GM19463 (cell line): ENCODE data around the gene PLPPR2.
"Not testable (repeated sequence)": the region's sequence is repeated elsewhere in the genome, so short reads cannot be mapped to it uniquely, and the experiment has no call there.

ENCODE experiments used
- ATAC-seq: cut with Tn5 transposase; IDR thresholded peaks from one replicate; pipeline ENCODE4 v1.9.1; 2021; ENCODE audit warnings: mild to moderate bottlenecking, moderate library complexity; ENCODE audit not compliant: unreplicated experiment

Gene PLPPR2

DNA sequence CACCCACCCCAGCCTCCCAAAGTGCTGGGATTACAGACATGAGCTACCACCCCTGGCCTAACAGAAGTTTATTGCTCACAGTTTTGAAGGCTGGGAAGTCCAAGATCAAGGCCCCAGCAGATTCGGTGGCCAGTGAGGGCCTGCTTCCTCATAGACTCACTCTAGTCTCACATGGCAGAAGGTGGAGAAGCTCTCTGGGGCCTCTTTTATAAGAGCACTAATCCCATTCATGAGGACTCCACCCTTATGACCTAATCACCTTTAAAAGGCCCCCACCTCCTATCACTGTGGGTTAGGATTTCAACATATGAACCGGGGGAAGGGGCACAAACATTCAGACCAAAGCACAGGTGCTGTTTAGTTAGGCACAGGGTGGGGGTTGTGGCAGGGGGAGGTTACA, 12.3 kb downstream of the PLPPR2 start:
- no peak for ATAC-seq

DNA sequence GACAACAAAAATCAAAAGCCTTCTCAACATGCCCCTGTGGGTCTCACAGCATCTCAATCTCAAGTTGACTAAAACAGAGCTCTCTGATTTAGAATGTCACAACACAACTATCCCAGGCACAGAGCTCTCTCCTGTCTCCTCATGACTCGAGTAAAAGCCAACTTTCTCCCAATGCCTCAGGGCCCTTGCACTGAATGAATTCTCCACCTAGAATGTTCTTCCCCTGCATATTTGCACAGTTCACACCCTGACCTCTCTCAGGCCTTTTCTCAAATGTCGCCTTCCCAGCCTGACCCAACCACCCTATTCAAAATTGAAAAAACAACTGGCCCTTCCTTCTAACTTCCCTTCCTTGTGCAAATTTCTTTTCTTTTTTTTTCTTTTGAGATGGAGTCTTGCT, 15.5 kb downstream of the PLPPR2 start:
- no peak for ATAC-seq

- ATAC-seq: no peak
Observed at GRCh38 chr19:11373166-11373884, 18.1 kb downstream of the PLPPR2 start.

GRCh38 chr19:11373885-11374432, 18.7 kb downstream of the PLPPR2 start:
- ATAC-seq: no peak

- peak; percentile 84 for ATAC-seq
Observed at GRCh38 chr19:11374433-11375142, 19.4 kb downstream of the PLPPR2 start, which contains the start of gene SWSAP1. Gene SWSAP1 (plus strand): TSS chr19:11374666. CDS start chr19:11374681, 15 bp downstream.

DNA sequence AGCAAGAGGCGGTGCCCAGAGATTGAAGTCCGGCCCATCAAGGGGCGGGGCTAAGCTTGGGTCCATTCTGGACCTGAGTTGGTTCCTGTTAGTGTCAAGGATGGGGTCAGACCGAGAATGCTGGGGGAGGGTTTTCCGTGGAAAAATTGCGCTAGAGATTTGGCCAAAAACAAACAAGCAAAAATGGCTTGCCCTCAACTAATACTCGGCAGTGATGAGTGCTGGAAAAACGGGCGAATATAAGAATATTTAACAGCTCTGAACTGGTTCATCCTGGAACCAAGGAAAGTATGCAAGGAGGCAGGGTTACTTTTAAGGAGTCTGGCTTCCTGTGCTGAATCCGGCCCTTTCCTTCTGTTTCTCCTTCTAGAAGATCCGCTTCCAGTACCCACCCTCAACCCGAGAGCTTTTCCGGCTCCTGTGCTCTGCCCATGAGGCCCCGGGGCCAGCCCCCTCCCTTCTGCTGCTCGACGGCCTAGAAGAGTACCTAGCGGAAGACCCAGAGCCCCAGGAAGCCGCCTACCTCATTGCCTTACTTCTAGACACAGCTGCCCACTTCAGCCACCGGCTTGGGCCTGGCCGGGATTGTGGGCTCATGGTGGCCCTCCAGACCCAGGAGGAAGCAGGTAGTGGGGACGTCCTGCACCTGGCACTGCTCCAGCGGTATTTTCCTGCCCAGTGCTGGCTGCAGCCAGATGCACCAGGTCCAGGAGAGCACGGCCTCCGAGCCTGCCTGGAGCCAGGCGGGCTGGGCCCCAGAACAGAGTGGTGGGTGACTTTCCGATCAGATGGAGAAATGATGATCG, 20.1 kb downstream of the PLPPR2 start:
- ATAC-seq: no peak

- no peak for ATAC-seq
Observed at GRCh38 chr19:11377237-11377636, 22.0 kb downstream of the PLPPR2 start.

DNA sequence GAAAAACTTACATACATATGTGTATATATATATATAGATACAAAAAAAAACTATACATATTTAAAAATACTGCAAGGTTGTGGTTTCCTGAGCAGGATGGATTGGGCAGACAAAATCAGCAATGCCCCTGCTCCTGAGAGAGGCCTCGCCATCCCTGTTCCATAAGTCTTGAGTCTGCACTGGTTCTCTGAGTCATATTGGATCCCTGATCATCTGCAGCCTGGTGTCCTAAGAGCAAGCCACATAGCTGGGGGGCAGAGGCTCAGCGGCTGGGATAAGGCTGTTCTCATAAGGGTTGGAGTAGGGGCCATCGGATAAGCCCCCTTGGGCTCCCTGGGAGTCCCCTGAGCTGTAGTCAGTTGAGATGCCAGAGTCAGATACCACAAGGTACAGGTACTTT, 22.5 kb downstream of the PLPPR2 start:
- ATAC-seq: no peak

- no peak for ATAC-seq
Observed at GRCh38 chr19:11378319-11379189, 23.3 kb downstream of the PLPPR2 start.

- ATAC-seq: not testable (repeated sequence)
Observed at GRCh38 chr19:11379269-11379845, 24.1 kb downstream of the PLPPR2 start.

GRCh38 chr19:11379857-11380350, 24.7 kb downstream of the PLPPR2 start:
- ATAC-seq: no peak

- peak; percentile 75 for ATAC-seq
Observed at GRCh38 chr19:11380653-11381537, 25.7 kb downstream of the PLPPR2 start.

GRCh38 chr19:11382898-11383705, 27.9 kb downstream of the PLPPR2 start:
- ATAC-seq: no peak

- no peak for ATAC-seq
Observed at GRCh38 chr19:11383706-11384048, 28.4 kb downstream of the PLPPR2 start.

- ATAC-seq: no peak
Observed at GRCh38 chr19:11384778-11385129, 29.5 kb downstream of the PLPPR2 start.

GRCh38 chr19:11387162-11388034, 32.2 kb downstream of the PLPPR2 start:
- no peak for ATAC-seq

DNA sequence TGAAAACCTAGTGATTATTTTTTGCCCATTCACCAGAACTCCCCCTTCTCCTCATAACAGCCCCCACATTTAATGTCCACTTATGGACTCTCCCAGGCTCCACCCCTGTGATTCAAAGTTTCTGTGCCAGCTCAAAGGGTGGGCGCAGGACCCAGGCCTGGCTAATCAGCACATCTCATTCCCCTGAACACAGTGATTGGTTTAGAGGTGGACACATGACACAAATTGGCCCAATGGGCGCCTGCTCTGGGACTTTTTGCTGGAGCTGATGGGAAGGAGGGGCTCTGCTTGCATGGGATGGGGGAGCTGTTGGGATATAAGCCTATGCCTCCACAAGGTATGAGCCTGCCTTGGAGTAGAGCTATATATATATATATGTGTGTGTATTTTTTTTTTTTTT, 35.1 kb downstream of the PLPPR2 start:
- no peak for ATAC-seq
